SHP77 (cell line): ENCODE results near the gene SDK2.

Source experiments
- DNase-seq, 2 experiments: peaks; one replicate each; lab custom pipeline; 2025; lab: John Stamatoyannopoulos, UW

SDK2 gene

GRCh38 chr17:73609758-73610157, 34.5 kb downstream of the SDK2 start:
- no peak for DNase-seq

GRCh38 chr17:73609060-73609459, 35.2 kb downstream of the SDK2 start:
- DNase-seq, result no peak

- DNase-seq, result no peak
These were observed 38.8 kb downstream of the SDK2 start for GRCh38 chr17:73605444-73605843.

- no peak for DNase-seq
These were observed 39.8 kb downstream of the SDK2 start for GRCh38 chr17:73604476-73604875.

- no peak for DNase-seq
These were observed 40.3 kb downstream of the SDK2 start for GRCh38 chr17:73603971-73604370.

- DNase-seq, result no peak
These were observed 44.0 kb downstream of the SDK2 start for GRCh38 chr17:73600103-73600871.

GRCh38 chr17:73599599-73599998, 44.6 kb downstream of the SDK2 start:
- DNase-seq, result no peak

GRCh38 chr17:73598212-73598611, 46.0 kb downstream of the SDK2 start:
- DNase-seq, result no peak

GRCh38 chr17:73595931-73596330, 48.3 kb downstream of the SDK2 start:
- no peak for DNase-seq

- DNase-seq, result peak; percentile 6 to 26
These were observed 48.8 kb downstream of the SDK2 start for GRCh38 chr17:73595479-73595878.

- no peak for DNase-seq
These were observed 49.2 kb downstream of the SDK2 start for GRCh38 chr17:73595068-73595467.

- no peak for DNase-seq
These were observed 49.6 kb downstream of the SDK2 start for GRCh38 chr17:73594598-73594997.

GRCh38 chr17:73594025-73594424, 50.2 kb downstream of the SDK2 start:
- no peak for DNase-seq

- no peak for DNase-seq
These were observed 50.8 kb downstream of the SDK2 start for GRCh38 chr17:73593249-73593965.

GRCh38 chr17:73592501-73592961, 51.7 kb downstream of the SDK2 start:
- DNase-seq, result no peak

GRCh38 chr17:73592079-73592415, 52.2 kb downstream of the SDK2 start:
- DNase-seq, result no peak

GRCh38 chr17:73591296-73592078, 52.8 kb downstream of the SDK2 start:
- no peak for DNase-seq

- no peak for DNase-seq
These were observed 54.8 kb downstream of the SDK2 start for GRCh38 chr17:73589363-73589980.

- DNase-seq, result no peak
These were observed 55.4 kb downstream of the SDK2 start for GRCh38 chr17:73588891-73589290.

- DNase-seq, result no peak
These were observed 55.9 kb downstream of the SDK2 start for GRCh38 chr17:73588301-73588846.

GRCh38 chr17:73586921-73587602, 57.2 kb downstream of the SDK2 start:
- peak; percentile 19 to 54 for DNase-seq
